Endothelial cell of umbilical vein (primary cell): ENCODE data around the gene DRC7. TPM values are rescaled to one million over a fixed set of nuclear protein-coding genes. Genes with fewer than 3 reads are reported as not detected.

Experiments used
- BruUV-seq: library from RNA; stranded (reverse); fragments of 400-500 nt; replicated peaks from 2 replicates; lab custom pipeline; 2021; lab: Mats Ljungman, UMichigan
- CTCF ChIA-PET: fragments of 300-600, 350-600 bp; sonication (Branson Sonifier 250); formaldehyde crosslinking; loops from one replicate; lab custom pipeline; 2021; ENCODE audit warnings: antibody characterized with exemption, inconsistent platforms; lab: Charles Lee
- POLR2A ChIA-PET: fragments of 300-600, 350-600 bp; sonication (Branson Sonifier 250); formaldehyde crosslinking; loops from one replicate; lab custom pipeline; 2021; ENCODE audit warnings: antibody characterized with exemption, inconsistent platforms; lab: Charles Lee
- DNase-seq: peaks from one replicate; pipeline ENCODE4 v3.0.0-alpha.2; 2011; ENCODE audit warnings: low read depth, low spot score
- FAIRE-seq: peaks from 2 replicates; lab custom pipeline; 2011; peaks lifted over from hg19 to GRCh38; lab: Jason Lieb, UNC
- H2AFZ ChIP-seq: 2 replicates; pipeline ENCODE4 v1.6.0; 2012; ENCODE audit warnings: low read depth, low read length, control low read depth, inconsistent platforms
- H3K27ac ChIP-seq: 2 replicates; pipeline ENCODE4 v1.5.1; 2011; ENCODE audit warnings: low read depth, mild to moderate bottlenecking, control low read depth, low read length, moderate library complexity; ENCODE audit not compliant: insufficient read depth
- H3K27me3 ChIP-seq, 2 experiments: 2 replicates each; pipeline versions ENCODE4 v1.6.0 to v1.6.1; 2011; ENCODE audit warnings: low read length in 2 of 2, mixed read lengths in 1 of 2; ENCODE audit not compliant: control insufficient read depth in 2 of 2, insufficient read depth in 2 of 2
- H3K36me3 ChIP-seq, 2 experiments: 2 replicates in 1 of 2; 3 replicates in 1 of 2; pipeline ENCODE4 v1.5.1; 2011; ENCODE audit warnings: low read length in 2 of 2, mild to moderate bottlenecking in 1 of 2, moderate library complexity in 1 of 2; ENCODE audit not compliant: control insufficient read depth in 2 of 2, insufficient read depth in 2 of 2; ENCODE audit errors: extremely low read depth in 1 of 2
- H3K4me1 ChIP-seq: 3 replicates; pipeline ENCODE4 v1.5.1; 2011; ENCODE audit warnings: mild to moderate bottlenecking, low read length; ENCODE audit not compliant: control insufficient read depth, insufficient read depth; ENCODE audit errors: extremely low read depth
- H3K4me2 ChIP-seq: 2 replicates; pipeline ENCODE4 v1.6.1; 2011; ENCODE audit warnings: low read length, control low read depth, mixed read lengths; ENCODE audit not compliant: insufficient read depth
- H3K4me3 ChIP-seq, 3 experiments: fragments of 200-600 bp in 1 of 3; sonication (generic), shearing (Covaris generic) in 1 of 3; replicated peaks in 1 of 3; 2 replicates each; pipeline ENCODE4 v1.5.1; 2011 to 2016; ENCODE audit warnings: control low read depth in 3 of 3, low read length in 3 of 3, mild to moderate bottlenecking in 2 of 3, inconsistent platforms in 1 of 3, low read depth in 1 of 3, moderate library complexity in 1 of 3; ENCODE audit not compliant: insufficient read depth in 1 of 3
- H3K79me2 ChIP-seq: 2 replicates; pipeline ENCODE4 v1.6.0; 2012; ENCODE audit warnings: low read length, inconsistent platforms; ENCODE audit not compliant: control insufficient read depth, insufficient read depth
- H3K9ac ChIP-seq: replicated peaks from 2 replicates; pipeline ENCODE3; 2011; ENCODE audit warnings: low read length, control low read depth; ENCODE audit not compliant: insufficient read depth; ENCODE audit errors: extremely low read depth
- H3K9me1 ChIP-seq: replicated peaks from 3 replicates; pipeline ENCODE4 v1.6.0; 2011; ENCODE audit warnings: mild to moderate bottlenecking, low read length; ENCODE audit not compliant: control insufficient read depth, insufficient read depth; ENCODE audit errors: extremely low read depth
- H3K9me3 ChIP-seq: replicated peaks from 2 replicates; pipeline ENCODE4 v1.5.1; 2012; ENCODE audit warnings: low read length, inconsistent platforms; ENCODE audit not compliant: control insufficient read depth, insufficient read depth
- H4K20me1 ChIP-seq: replicated peaks from 2 replicates; pipeline ENCODE3; 2011; ENCODE audit warnings: mild to moderate bottlenecking, low read length; ENCODE audit not compliant: control insufficient read depth, insufficient read depth; ENCODE audit errors: extremely low read depth
- CTCF ChIP-seq, 2 donors: IDR thresholded peaks; 1 replicate in 1 of 2; 2 replicates in 1 of 2; pipeline ENCODE4 v1.5.1; 2011; ENCODE audit warnings: low read length in 2 of 2, mild to moderate bottlenecking in 2 of 2, moderate library complexity in 2 of 2, control low read depth in 1 of 2, inconsistent platforms in 1 of 2, low read depth in 1 of 2; ENCODE audit not compliant: insufficient read depth in 1 of 2; ENCODE audit errors: extremely low read depth in 1 of 2
- EZH2 ChIP-seq: IDR thresholded peaks from 2 replicates; pipeline ENCODE4 v1.6.1; 2012; ENCODE audit warnings: borderline replicate concordance, low read depth, mild to moderate bottlenecking, moderate library complexity, low read length, inconsistent platforms; ENCODE audit not compliant: severe bottlenecking
- FOS ChIP-seq: IDR thresholded peaks from 2 replicates; pipeline ENCODE4 v1.6.1; 2011; ENCODE audit warnings: mild to moderate bottlenecking, low read length, moderate library complexity, borderline replicate concordance; ENCODE audit not compliant: insufficient read depth
- GATA2 ChIP-seq: IDR thresholded peaks from 2 replicates; pipeline ENCODE4 v1.7.0; 2011; ENCODE audit warnings: low read depth, mild to moderate bottlenecking, moderate library complexity, mixed read lengths, low read length; ENCODE audit not compliant: insufficient read length, insufficient read depth
- JUN ChIP-seq: IDR thresholded peaks from 2 replicates; pipeline ENCODE4 v1.6.1; 2011; ENCODE audit warnings: borderline replicate concordance, low read depth; ENCODE audit not compliant: insufficient read length, insufficient read depth
- MAX ChIP-seq: IDR thresholded peaks from 2 replicates; pipeline ENCODE4 v1.6.1; 2011; ENCODE audit not compliant: insufficient read depth, insufficient read length
- MYC ChIP-seq: IDR thresholded peaks from one replicate; pipeline ENCODE4 v1.6.1; 2011; ENCODE audit warnings: mild to moderate bottlenecking, low read depth, low read length
- POLR2A ChIP-seq: IDR thresholded peaks from 2 replicates; pipeline ENCODE4 v1.6.1; 2012; ENCODE audit warnings: low read depth, mild to moderate bottlenecking, control low read depth, low read length
- POLR2AphosphoS5 ChIP-seq: IDR thresholded peaks from 2 replicates; pipeline ENCODE4 v1.6.1; 2012; ENCODE audit warnings: low read depth, mild to moderate bottlenecking, control low read depth, low read length, moderate library complexity; ENCODE audit not compliant: insufficient read depth
- dilution Hi-C: fragments of 300-500 bp; cut with MboI; formaldehyde crosslinking; loops from one replicate; pipeline ENCODE4 v1.15.0; 2019; ENCODE audit warnings: low sequenced_read_pairs; ENCODE audit not compliant: extremely low pct_ligation_motif_present
- intact Hi-C: fragments of 100-400 bp; cut with micrococcal nuclease; formaldehyde crosslinking; loops from one replicate; pipeline ENCODE4 v1.10.0; 2022
- polyA plus RNA-seq, 4 experiments: library from polyadenylated mRNA; depleted of rRNA in 3 of 4; stranded (reverse) in 3 of 4; unstranded in 1 of 4; fragments of >200 nt; gene quantifications; 2 replicates each; pipeline versions ENCODE4 v1.2.1 to v1.2.3, GENCODE V29; 2011 to 2012; ENCODE audit warnings: missing spikeins in 1 of 4
- total RNA-seq: library from RNA; stranded (reverse); gene quantifications from 2 replicates; pipeline ENCODE4 v1.2.3, GENCODE V29; 2021

The DRC7 gene
- total and polyA plus RNA-seq, 2 donors (not counting 3 experiments of a cell fraction or from before 2014, with no cell fraction given): 0.13 to 0.77 TPM

- TF ChIP-seq EZH2: no peak
- Histone ChIP-seq H3K9ac (no peak overlapping the region), H2AFZ (no peak overlapping the region), H4K20me1 (no peaks in the 10 kb centered on the region), H3K27me3 (peaks cover 4 to 7% of the 10 kb centered on the region in 2 experiments), H3K4me3 (no peak overlapping the region), H3K9me1 (no peaks in the 10 kb centered on the region), H3K36me3 (no peaks in the 10 kb centered on the region), H3K4me1 (no peaks in the 10 kb centered on the region), H3K79me2 (no peaks in the 10 kb centered on the region), H3K4me2 (no peak overlapping the region), H3K9me3 (no peaks in the 10 kb centered on the region), H3K27ac (no peak overlapping the region)
- CTCF ChIA-PET: no interaction called here
- DNase-seq (no peak), FAIRE-seq (no peak)
- intact Hi-C loops: no loop called here
- no TSS peak for BruUV-seq
- POLR2A ChIA-PET: no interaction called here
- dilution Hi-C loops: no loop called here
Measured at GRCh38 chr16:57688487-57688986, 6.1 kb upstream of the DRC7 start.

- Histone ChIP-seq H3K27me3 (peaks cover 4 to 7% of the 10 kb centered on the region in 2 experiments), H3K36me3 (no peaks in the 10 kb centered on the region), H4K20me1 (no peaks in the 10 kb centered on the region), H3K27ac (no peak overlapping the region), H3K9ac (no peak overlapping the region), H3K79me2 (no peaks in the 10 kb centered on the region), H3K4me1 (no peaks in the 10 kb centered on the region), H3K4me2 (no peak overlapping the region), H3K9me1 (no peaks in the 10 kb centered on the region), H3K4me3 (no peak overlapping the region), H2AFZ (no peak overlapping the region), H3K9me3 (no peaks in the 10 kb centered on the region)
- no peak for TF ChIP-seq EZH2
- TF ChIP-seq CTCF (IDR thresholded peaks at IDR 0.05; ENCODE audit: extremely low read depth in 1 of 2, insufficient read depth in 1 of 2, low read depth in 1 of 2, low read length in 2 of 2): no peak
- TF ChIP-seq MYC: no peak
- no peak for TF ChIP-seq FOS
- no peak for TF ChIP-seq MAX
- no peak for TF ChIP-seq GATA2
- no peak for TF ChIP-seq POLR2A
- TF ChIP-seq POLR2AphosphoS5: no peak
- no peak for TF ChIP-seq JUN
- dilution Hi-C loops: no loop called here
- intact Hi-C loops: no loop called here
- BruUV-seq: no TSS peak
- ChIA-PET POLR2A (no interaction called here), CTCF (no interaction called here)
- DNase-seq: no peak
- FAIRE-seq: no peak
Measured at GRCh38 chr16:57688987-57689761, 5.4 kb upstream of the DRC7 start.
